Measurements from ENCODE around the gene GUCY1B1.

The GUCY1B1 gene

DNA sequence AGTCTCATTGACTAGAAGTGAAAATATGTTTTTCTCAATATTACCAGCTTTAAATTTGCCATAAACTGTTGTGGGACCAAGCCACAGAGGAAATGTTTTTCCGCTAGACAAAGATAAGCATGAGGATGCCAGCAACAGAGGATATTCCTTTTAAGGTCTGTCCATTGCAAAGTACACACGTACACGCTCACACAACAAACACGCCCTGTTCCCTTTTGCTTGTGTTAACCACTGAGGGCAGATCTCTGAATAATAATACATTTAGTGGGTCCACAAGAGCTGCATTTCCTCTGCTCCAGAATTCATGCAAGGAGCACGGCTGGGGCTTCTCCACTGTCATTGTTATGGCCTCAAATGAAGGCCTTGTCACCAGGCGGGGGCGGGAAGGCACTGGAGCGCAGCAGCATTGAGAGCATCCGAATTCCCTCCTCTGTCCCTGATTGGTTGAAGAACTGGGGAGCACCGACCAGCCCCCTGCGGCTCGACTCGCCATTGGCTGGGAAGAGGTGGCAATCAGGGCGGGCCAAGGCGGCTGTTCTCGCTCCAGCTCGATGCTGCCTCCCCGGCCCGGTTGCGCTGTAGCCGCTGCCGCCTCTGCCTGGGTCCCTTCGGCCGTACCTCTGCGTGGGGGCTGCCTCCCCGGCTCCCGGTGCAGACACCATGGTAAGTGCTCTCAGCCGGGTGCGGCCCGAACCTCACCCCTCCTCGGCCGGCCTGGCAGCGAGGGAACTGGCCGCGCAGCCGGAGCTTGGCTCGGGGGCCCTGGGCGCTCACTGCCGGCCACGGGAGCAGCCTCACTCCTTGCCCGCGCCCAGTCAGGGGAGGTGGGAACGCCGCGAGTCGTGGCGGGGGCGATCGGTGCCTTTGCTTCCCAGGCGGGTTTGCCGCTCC, at the start of gene GUCY1B1:
Gene GUCY1B1, plus strand, starts transcription at position 541 of the 891 bp plus-strand sequence. Its CDS starts 120 bp downstream, at position 661.
- peak; percentile 65 to 73 for DNase-seq

- DNase-seq = no peak
These were observed 48.9 kb upstream of the GUCY1B1 start for GRCh38 chr4:155709918-155710317.

GRCh38 chr4:155711556-155711955, 47.3 kb upstream of the GUCY1B1 start:
- DNase-seq = no peak

DNA sequence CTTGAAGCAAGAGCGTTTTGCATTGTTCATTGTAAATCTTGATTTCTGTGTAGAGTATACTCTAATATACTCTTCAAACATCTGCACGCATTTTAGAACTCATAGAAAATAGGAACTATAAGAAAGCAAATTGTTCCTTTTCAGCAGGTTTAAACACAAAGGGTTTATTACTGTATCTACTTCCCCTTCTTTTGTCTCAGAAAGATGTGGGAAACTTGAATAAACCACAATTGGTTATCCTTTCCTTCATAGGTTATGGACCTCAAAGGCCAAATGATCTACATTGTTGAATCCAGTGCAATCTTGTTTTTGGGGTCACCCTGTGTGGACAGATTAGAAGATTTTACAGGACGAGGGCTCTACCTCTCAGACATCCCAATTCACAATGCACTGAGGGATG, 46.0 kb upstream of the GUCY1B1 start:
- DNase-seq = no peak

DNA sequence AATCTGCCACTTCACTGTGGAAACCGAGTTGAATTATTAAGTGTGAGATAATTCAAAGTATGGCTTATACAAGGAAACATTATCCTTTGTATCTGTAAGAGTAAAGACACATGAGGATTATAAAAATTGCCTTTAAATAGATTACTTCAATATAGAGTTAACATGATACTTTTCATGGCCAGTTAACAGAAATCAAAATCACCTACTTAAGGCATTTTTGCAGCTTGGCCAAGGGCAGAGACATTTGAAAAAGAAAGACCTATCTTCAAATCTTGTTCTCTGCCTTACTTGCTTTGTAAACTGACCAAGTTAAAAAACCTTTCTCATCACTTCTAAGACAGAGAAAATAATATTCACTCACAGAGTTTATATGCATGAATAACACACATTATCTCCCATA, 44.9 kb upstream of the GUCY1B1 start:
- DNase-seq = no peak

- DNase-seq = no peak
These were observed 36.5 kb upstream of the GUCY1B1 start for GRCh38 chr4:155722336-155722735.

GRCh38 chr4:155722816-155723499, 35.9 kb upstream of the GUCY1B1 start:
- DNase-seq = no peak

DNA sequence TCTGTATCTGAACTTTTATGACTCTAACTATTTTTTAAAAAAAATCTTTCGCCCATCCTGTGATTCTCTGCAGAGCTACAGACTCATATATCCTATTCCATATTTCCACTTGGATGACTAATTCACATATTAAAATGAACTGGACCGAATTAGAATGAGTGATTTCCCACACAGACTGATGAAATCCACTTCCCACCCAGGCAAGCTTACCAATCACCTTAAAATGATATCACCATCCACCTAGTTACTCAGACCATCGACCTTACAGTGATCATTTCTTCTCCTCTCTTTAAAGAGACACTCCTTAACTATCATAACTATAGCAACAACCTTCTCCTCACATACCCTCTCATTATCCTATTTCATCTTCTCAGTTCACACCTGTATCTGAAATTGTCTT, 34.1 kb upstream of the GUCY1B1 start:
- DNase-seq = no peak

DNA sequence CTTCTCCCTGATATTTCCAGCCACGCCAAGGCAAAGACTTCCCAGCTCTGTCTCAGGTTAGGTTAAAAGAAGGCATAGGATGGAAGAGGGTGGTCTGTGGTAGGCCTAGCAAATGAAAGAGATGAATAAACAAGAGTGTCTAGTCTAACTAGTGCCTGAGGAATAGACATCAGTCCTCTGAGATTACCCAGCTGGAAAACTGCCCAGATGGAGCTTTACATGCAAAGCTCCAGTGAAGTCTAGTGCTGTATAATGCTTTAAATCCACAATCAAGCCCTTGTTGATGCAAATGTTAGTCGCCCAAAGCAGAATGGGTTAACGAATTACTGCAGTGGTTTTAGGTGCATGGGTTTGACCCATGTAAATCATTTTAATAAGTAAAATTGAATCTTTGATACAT, 24.8 kb upstream of the GUCY1B1 start:
- DNase-seq = no peak

DNA sequence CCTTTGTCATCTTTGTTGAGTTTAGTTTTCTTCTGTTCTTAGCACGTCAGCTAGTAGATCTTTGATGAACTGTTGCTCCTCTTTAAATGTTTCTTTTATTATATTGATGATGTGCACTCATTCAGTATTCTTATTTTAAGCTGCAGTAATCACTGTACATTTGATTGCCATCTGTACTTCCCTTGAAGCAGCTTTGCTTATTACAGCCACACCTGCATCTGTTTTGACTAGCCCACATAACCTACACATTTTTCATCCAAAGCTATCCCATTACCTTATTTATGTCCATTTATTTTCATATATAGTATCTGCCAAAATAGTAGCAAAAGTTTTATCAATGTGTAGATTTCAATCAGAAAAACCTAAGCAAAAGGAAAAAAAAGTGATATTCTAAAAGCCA, 23.9 kb upstream of the GUCY1B1 start:
- no peak for DNase-seq

- DNase-seq = no peak
These were observed 23.3 kb upstream of the GUCY1B1 start for GRCh38 chr4:155735496-155735895.

DNA sequence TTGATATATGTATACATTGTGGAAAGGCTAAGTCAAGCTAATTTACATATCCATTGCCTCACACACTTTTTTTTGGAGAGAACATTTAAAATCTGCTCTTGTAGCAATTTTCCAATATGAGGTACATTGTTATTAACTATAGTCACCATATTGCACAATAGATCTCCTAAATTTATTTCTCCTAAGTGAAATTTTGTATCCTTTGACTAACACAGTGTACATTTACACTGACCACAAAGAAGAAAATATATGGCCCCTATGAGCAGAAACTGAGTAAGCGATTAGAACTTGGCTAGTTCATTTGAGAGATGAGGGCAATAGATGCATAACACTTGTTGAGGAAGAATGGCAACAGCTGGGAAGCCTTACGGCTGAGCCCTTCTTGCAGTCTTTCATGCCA, 20.3 kb upstream of the GUCY1B1 start:
- no peak for DNase-seq

GRCh38 chr4:155741546-155741945, 17.3 kb upstream of the GUCY1B1 start:
- DNase-seq = no peak

- DNase-seq = no peak
These were observed 16.4 kb upstream of the GUCY1B1 start for GRCh38 chr4:155742310-155743015.

DNA sequence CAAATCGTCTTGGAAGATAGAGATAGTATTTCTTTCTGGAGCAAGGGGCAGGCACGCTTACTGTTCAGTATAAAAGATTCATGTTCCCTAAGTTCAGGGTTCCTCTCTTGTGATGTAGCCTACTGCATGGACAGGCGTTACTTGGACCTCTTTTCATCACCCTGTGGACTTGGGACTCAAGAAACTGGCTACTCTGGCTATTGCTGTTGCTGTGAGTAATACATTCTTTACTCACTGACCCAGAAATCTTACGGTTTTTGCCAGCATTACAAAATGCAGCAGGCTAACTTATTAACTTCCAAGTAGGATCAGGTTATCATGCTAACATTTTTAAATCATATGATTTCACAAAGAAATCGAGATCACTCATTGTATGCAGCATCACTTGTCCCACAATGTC, 12.8 kb upstream of the GUCY1B1 start:
- DNase-seq = no peak

DNA sequence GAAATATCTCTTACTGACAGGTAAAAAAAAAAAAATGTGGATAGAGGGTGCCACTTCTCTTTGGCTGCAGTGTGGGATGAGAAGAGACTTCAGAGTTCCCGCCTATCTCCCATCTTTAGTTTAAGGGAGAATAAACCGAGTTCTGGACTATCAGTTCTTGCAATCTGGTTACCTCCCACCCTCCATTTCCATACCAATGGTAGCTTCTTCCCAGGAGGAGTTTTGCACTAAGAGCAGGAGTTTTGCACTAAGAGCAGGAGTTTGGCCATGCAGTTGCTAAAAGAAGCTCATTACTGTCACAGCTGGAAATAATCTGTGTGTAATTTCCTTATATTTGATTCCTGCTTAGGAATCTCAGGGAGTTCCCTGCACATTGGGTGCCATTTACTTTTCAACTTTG, 10.8 kb upstream of the GUCY1B1 start:
- no peak for DNase-seq

GRCh38 chr4:155749041-155749440, 9.8 kb upstream of the GUCY1B1 start:
- no peak for DNase-seq

DNA sequence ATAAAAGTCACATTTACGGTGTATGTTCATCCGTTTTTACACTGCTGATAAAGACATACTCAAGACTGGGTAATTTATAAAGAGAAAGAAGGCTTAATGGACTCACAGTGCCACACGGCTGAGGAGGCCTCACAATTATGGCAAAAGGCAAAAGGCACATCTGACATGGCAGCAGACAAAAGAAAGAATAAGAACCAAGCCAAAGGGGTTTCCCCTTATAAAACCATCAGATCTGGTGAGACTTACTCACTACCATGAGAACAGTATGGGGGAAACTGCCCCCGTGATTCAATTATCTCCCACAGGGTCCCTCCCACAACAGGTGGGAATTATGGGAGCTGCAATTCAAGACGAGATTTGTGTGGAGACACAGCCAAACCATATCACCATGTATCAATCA, 7.3 kb upstream of the GUCY1B1 start:
- DNase-seq = no peak

- DNase-seq = no peak
These were observed 1.0 kb upstream of the GUCY1B1 start for GRCh38 chr4:155757745-155758265.

GRCh38 chr4:155759372-155760252, 791 bp downstream of the GUCY1B1 start:
- DNase-seq = peak in 1 of 2 experiments; percentile 18

DNA sequence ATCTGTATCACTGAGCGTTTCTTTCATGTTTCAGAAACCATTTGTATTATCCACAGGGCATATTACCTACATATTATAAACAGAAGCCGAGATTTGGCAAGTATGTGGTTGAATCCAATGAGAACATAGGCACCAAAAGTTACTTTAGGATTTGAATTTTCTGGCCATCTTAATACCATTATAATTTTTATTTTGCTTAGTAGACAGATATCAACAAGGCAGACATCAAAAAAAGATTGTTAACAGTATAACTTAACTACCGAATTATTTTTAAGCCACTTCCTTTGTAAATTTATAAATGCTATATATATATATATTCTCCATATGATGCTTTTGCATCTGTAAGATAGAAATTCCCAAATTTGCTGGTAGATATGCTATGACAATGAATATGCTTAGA, 2.2 kb downstream of the GUCY1B1 start:
- no peak for DNase-seq

GRCh38 chr4:155761916-155762315, 3.1 kb downstream of the GUCY1B1 start:
- no peak for DNase-seq
